Left ventricle myocardium superior (tissue), 1 donor: ENCODE data around the gene CHRNA4. TPM values are rescaled to one million over a fixed set of nuclear protein-coding genes. Genes with fewer than 3 reads are reported as not detected.

ENCODE experiments used
- ATAC-seq: fragments of 200-7000 bp; cut with Tn5 transposase; one replicate; pipeline ENCODE4 v1.9.1; 2020; ENCODE audit warnings: mild to moderate bottlenecking, moderate library complexity
- DNase-seq: peaks from one replicate; pipeline ENCODE4 v3.0.0-alpha.2; 2020
- intact Hi-C: fragments of 100-400 bp; cut with micrococcal nuclease; formaldehyde crosslinking; loops from one replicate; pipeline ENCODE4 v1.11.0; 2022
- total RNA-seq: library from RNA; stranded (reverse); fragmentation: NEBNext Ultra II Directional; extraction: Animal tissue kit (Norgen Biotek cat#: 25700); gene quantifications from one replicate; pipeline ENCODE4 v1.2.1, GENCODE V29; 2021
- donor health status: DM: no; HTN: yes; CAD: no; lungs with severe emphysema.

Gene CHRNA4
- total RNA-seq, 1 donor from 2014 or later = 1.8 TPM

- peak; percentile 18 for DNase-seq
- ATAC-seq = no peak
- intact Hi-C loops = no loop called here
These were observed 31.6 kb downstream of the CHRNA4 start for GRCh38 chr20:63329331-63330083.

GRCh38 chr20:63328718-63329275 is 32.4 kb downstream of the CHRNA4 start:
- intact Hi-C loops = no loop called here
- ATAC-seq (no peak), DNase-seq (peak; percentile 11)

- intact Hi-C loops = no loop called here
- ATAC-seq = no peak
- peak; percentile 25 for DNase-seq
These were observed 33.0 kb downstream of the CHRNA4 start for GRCh38 chr20:63328026-63328700.

- no peak for ATAC-seq
- DNase-seq = peak; percentile 12
- intact Hi-C loops = no loop called here
These were observed 33.9 kb downstream of the CHRNA4 start for GRCh38 chr20:63327231-63327745.

- peak; percentile 16 for DNase-seq
- intact Hi-C loops = no loop called here
- no peak for ATAC-seq
These were observed 34.6 kb downstream of the CHRNA4 start for GRCh38 chr20:63326314-63327230.

- DNase-seq = no peak
- ATAC-seq = no peak
- intact Hi-C loops = no loop called here
These were observed 35.4 kb downstream of the CHRNA4 start for GRCh38 chr20:63325554-63326313.

GRCh38 chr20:63325021-63325471 is 36.1 kb downstream of the CHRNA4 start:
- ATAC-seq (no peak), DNase-seq (peak; percentile 19)
- intact Hi-C loops = no loop called here

- intact Hi-C loops = no loop called here
- no peak for ATAC-seq
- DNase-seq = no peak
These were observed 37.7 kb downstream of the CHRNA4 start for GRCh38 chr20:63323357-63323981.

- peak; percentile 15 for DNase-seq
These were observed 38.2 kb downstream of the CHRNA4 start for GRCh38 chr20:63322933-63323273.

GRCh38 chr20:63322146-63322932 is 38.8 kb downstream of the CHRNA4 start:
- intact Hi-C loops = no loop called here
- no peak for ATAC-seq
- peak; percentile 25 for DNase-seq

More at GRCh38 chr20:63322933-63323273, 38.2 kb downstream of the CHRNA4 start:
- no peak for ATAC-seq
- intact Hi-C loops = no loop called here

- ATAC-seq = peak; percentile 91
- intact Hi-C loops = no loop called here
- peak; percentile 86 for DNase-seq
These were observed 39.9 kb downstream of the CHRNA4 start for GRCh38 chr20:63321148-63321831.

GRCh38 chr20:63320616-63321147 is 40.5 kb downstream of the CHRNA4 start:
- intact Hi-C loops = no loop called here
- DNase-seq = peak; percentile 25
- no peak for ATAC-seq

- ATAC-seq (no peak), DNase-seq (no peak)
- intact Hi-C loops = no loop called here
These were observed 41.1 kb downstream of the CHRNA4 start for GRCh38 chr20:63320041-63320511.

GRCh38 chr20:63319164-63320040 is 41.7 kb downstream of the CHRNA4 start:
- peak; percentile 12 for DNase-seq
- no peak for ATAC-seq

GRCh38 chr20:63318391-63319163 is 42.6 kb downstream of the CHRNA4 start:
- DNase-seq = peak; percentile 20
- intact Hi-C loops = no loop called here
- no peak for ATAC-seq

More at GRCh38 chr20:63319164-63320040, 41.7 kb downstream of the CHRNA4 start:
- intact Hi-C loops = no loop called here
